ENCODE measurements around the gene HOXB5.

Gene HOXB5

GRCh38 chr17:48617471-48618255 lies 24.1 kb upstream of the HOXB5 start:
- in situ Hi-C loops (cut with HindIII; ENCODE audit: low sequenced_read_pairs): no loop called here

DNA sequence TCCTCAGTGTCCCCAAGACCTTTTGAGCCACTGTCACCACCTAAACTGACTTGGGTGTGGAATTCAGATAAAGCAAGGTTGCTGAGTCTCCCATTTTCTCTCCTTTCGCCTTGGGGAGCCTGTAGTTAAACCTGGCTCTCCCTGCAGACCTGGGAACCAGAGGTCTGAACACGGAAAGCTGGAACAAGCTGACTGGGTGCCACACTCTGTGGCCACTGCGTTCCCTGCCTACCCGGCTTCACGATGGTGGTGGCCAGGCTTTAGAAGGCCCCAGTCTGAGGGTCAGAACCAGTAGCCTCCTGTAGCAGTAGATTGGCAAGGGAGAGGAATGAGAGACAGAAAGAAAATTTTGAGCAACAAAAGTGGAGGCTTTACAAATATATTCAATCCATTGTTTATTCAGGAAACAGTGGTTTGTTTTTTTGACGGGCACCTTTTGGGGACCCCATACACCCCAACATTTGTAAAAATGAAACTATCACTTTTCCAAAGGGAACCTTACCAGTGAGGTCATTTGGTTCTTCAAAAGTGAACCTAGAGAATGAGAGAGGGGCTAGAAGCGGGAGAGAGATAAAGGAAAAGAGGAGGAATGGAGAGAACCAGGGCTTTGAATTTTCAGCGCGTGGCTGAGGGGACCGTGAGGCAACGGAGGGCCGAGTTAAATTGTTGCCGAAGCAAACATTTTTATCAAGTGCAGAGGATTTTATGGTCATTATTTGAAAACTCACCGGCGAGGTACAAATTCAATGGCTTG lies 23.3 kb upstream of the HOXB5 start:
- in situ Hi-C loops (cut with HindIII; ENCODE audit: low sequenced_read_pairs): no loop called here

- in situ Hi-C loops (cut with HindIII; ENCODE audit: low sequenced_read_pairs): no loop called here
Observed at GRCh38 chr17:48615963-48616716, 22.6 kb upstream of the HOXB5 start.

DNA sequence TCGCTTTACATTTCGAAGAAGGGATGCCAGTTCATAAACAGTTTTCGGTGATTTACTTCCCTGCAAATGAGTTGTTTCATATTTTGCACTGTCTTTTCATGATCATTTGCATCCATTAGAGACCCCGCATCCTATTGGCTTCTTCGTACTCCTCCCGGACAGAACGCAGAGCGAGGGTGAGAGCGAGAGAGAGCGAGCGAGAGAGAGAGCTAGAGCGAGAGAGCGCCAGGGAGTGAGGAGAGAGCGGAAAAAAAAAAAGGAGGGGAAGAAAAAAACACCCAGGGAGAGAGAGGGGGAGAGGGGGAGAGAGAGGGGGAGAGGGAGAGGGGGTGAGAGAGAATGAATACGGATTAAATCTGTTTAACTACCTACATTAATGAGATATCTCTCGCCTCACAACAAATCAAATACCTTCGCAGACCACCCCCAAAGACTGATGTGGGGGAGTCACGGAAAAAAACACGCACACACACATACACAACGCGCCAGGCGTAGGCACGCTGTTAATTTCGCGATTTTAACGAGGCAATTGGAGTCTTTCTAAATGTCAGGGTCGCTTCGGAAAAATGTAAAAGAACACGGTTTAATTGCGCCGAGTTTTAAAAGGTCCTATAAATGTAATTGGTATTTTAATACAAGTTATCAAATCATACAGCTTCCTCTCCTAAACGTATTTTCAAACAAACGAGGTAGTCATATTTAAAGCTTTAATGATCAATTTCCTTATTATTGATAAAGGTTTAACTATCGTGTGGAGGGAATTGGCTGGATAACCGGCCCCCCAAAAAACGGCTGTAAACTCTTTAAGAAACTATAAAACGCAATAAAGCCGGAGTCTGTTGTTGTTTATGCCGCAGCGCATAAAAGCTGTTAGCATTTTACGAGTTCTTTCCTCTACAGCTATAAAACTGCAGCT lies 21.7 kb upstream of the HOXB5 start, which contains the start of gene HOXB8:
HOXB8 (minus strand) TSS at position 246 of the 916 bp plus-strand sequence. CDS start 588 bp downstream, outside the sequence.
- in situ Hi-C loops (cut with HindIII; ENCODE audit: low sequenced_read_pairs): no loop called here

DNA sequence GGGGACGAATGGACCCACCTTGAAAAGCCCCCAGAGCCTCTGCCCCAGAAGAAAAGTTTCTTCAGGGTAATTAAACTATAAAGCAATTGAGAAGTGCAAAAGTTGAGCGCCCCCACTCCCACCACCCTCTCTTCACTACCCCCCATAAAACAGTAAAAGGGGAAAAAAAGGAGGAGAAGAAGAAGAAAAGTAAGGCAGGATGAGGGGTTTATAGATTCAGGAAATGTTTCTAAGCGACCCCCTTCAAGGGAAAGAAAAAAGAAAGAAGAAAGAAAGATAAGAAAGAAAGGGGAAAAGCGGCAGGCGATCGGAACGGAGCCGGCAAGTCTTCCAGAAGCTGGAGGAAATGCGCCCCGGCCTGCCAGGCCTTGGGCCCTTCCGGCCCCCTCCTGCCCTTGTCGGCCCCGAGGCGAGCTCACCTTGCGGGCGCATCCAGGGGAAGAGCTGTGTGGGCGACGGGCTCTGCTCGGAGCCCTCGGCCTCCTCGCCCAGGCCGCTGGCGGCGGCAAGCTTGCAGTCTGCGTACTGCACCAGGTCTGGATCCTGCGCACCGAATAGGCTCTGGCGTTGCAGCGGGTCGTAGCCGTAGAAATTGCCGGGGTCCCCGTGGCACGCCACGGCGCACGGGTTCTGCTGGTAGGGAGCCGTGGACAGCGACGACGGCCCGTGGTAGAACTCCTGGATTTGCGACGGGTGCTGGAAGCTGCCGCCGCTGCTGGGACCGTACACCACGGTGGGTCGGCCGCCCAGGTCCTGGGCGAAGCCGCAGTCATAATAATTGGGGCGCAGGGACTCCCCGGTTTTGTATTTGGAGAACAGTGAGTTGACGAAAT lies 20.5 kb upstream of the HOXB5 start:
- in situ Hi-C loops (cut with HindIII; ENCODE audit: low sequenced_read_pairs): no loop called here

DNA sequence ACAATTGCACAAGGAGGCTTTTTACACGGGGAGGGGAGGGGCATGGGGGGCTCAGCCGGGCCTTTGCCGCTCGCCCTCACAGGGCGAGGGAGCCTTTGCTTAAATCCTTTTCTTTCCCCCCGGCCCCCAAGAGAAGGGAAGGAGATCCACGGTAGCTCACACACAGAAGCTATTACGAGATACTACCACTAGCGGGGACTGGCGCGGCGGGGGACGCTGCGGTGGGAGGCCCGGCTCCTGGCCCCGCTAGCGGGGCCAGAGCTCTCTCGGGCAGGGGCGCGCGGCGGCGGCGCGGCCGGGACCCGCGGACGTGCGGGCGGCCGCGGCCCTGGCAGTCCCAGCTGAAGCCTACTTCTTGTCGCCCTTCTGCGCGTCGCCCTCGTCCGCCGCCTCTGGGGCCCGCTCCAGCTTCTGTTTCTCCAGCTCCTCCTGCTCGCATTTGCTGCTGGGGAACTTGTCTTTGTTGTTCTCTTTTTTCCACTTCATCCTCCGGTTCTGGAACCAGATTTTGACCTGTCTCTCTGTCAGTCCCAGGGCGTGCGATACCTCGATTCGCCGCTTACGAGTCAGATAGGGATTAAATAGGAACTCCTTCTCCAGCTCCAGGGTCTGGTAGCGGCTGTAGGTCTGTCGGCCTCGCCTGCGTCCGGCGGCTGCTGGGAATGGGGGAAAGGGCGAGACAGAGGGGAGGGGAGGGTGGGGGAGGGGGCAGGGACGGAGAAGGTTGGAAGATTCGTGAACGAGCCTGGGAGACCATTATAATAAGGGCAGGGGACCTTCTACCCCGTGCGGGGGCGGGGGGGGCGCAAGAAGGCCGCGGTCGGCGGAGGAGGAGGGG lies 19.5 kb upstream of the HOXB5 start:
- in situ Hi-C loops (cut with HindIII; ENCODE audit: low sequenced_read_pairs): no loop called here

- in situ Hi-C loops (cut with HindIII; ENCODE audit: low sequenced_read_pairs): no loop called here
Observed at GRCh38 chr17:48612456-48612853, 18.9 kb upstream of the HOXB5 start.

GRCh38 chr17:48611681-48612455 lies 18.3 kb upstream of the HOXB5 start:
- in situ Hi-C loops (cut with HindIII; ENCODE audit: low sequenced_read_pairs): no loop called here

DNA sequence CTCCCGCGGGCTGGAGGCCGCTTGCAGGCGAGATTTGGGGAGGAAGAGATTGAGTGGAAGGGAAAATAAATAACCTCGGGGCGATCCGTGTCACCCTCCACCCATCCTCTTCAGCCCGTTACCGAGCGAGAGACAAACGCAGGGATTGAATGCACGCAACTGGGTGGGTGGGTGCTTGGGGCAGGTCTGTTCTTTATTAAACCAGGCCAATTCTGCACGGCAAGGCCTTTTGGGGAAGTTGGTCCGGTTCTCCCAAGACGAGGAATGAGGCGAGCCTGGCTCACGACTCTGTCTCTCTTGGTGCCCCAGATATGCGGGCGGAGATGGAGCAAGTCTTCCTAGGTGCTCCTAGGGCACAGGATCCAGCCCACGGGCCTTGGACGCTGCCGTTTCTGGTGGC lies 17.6 kb upstream of the HOXB5 start:
- in situ Hi-C loops (cut with HindIII; ENCODE audit: low sequenced_read_pairs): no loop called here

DNA sequence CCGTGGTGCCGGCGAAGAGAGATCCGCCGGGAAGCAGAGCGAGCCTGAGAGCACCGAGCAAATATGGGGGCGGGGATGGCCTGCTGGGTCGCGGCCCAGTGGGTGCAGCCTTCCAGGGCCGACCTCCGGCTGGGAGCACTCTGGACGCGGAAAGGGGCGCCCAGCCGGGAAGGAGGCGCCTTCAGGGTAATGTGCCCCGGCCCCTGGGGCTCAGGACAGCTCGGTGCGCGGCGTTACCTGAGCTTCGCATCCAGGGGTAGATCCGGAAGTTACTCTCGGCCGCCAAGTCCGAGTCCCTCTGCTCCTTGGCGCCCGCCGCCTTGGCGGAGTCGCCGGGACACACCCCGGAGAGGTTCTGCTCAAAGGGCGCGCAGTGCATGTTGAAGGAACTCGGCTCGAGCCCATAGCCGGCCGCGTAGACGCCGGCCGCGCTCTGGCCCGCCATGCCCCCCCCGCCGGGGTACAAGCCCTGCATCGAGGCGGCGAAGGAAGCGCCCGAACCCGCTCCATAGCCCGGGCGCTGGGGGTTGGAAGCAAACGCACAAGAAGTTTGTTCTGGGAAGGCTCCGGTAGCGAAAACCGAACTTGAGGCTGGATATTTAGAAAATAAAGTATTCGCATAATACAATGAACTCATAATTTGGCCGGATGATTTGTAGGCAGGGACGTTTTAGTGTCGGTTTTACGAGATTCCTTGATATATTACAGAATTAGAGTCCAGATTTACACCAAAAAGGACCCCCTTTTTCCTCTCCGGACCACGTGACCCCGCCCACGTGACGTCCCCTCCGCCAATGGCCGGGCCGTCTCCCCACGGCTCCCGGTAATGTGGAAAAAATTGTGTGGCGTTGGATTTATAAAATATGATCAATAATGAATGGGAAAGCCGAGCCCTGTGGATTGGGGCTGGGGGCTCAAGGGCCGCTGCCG lies 17.0 kb upstream of the HOXB5 start, which contains the start of gene HOXB7:
HOXB7 (minus strand) TSS at position 736 of the 930 bp plus-strand sequence; CDS start at position 637, 99 bp downstream.
- in situ Hi-C loops (cut with HindIII; ENCODE audit: low sequenced_read_pairs): no loop called here

- in situ Hi-C loops (cut with HindIII; ENCODE audit: low sequenced_read_pairs): no loop called here
Observed at GRCh38 chr17:48609759-48610281, 16.2 kb upstream of the HOXB5 start.

GRCh38 chr17:48609033-48609432 lies 15.5 kb upstream of the HOXB5 start:
- in situ Hi-C loops (cut with HindIII; ENCODE audit: low sequenced_read_pairs): no loop called here

DNA sequence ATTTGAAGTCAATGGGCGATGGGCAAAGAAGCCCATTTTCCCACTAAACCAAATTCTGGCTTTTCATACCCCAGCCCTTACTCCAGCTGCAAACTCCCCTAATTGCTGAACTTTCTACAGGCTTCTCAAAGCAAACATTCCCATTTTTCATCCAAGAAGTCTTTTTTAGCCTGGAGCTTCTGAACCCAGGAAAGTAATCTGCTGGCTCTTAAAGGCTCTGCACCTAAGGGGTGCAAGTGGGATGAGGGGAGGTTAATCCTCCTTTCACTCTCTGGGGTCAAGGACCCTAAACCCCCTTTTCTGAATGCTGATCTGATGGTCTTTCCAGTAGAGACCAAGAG lies 14.9 kb upstream of the HOXB5 start:
- in situ Hi-C loops (cut with HindIII; ENCODE audit: low sequenced_read_pairs): no loop called here

DNA sequence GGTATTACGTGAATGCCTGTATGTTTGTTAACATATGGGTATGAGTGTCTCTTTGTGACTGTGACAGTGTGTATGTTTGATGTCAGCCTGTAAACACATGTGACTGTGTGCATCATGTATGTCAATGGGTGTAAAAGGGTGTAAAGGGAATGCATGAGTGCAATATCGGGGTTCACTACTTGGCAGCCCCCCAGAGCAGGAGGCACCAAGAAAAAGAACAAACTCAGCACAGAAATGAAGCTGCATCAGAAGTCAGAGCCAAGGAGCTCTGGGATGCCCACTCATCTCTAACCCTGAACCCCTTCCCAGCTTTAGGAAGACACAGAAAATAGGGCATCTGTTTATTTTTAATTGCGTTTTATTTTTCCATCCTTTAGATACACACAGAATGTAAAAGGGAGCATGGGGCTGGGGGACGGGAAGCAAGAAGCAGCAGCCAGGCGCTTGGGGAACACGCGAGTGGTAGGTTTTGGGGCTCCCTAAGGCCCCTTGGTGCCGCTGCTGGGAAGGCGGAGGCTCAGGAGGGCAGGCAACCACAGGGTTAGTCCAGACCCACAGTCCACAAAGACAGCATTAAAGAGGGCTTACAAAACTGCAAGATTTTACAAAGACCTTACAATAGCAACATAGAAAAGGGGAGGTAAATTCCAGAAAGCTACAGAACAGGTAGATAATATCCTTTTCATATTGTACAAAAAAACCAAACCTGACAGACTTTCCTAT lies 13.5 kb upstream of the HOXB5 start:
- in situ Hi-C loops (cut with HindIII; ENCODE audit: low sequenced_read_pairs): no loop called here

GRCh38 chr17:48605991-48606891 lies 12.7 kb upstream of the HOXB5 start:
- in situ Hi-C loops (cut with HindIII; ENCODE audit: low sequenced_read_pairs): no loop called here
